Lower leg skin (tissue), 3 donors: ENCODE results near the gene DCHS1.

Experiments
- CTCF ChIP-seq, 3 donors: fragments of 450-650 bp; IDR thresholded peaks; one replicate each; pipeline ENCODE4 v1.5.1; 2016; ENCODE audit warnings: antibody characterized with exemption in 3 of 3, mild to moderate bottlenecking in 3 of 3, moderate library complexity in 2 of 3
- POLR2A ChIP-seq, 2 donors: fragments of 450-650 bp; IDR thresholded peaks; one replicate each; pipeline ENCODE4 v1.6.1; 2016 to 2017; ENCODE audit warnings: antibody characterized with exemption in 2 of 2, mild to moderate bottlenecking in 1 of 2, moderate library complexity in 1 of 2

- no peak for TF ChIP-seq CTCF (IDR thresholded peaks at IDR 0.05)
- no peak for TF ChIP-seq POLR2A (IDR thresholded peaks at IDR 0.05)
These were observed 67.6 kb downstream of the DCHS1 start for GRCh38 chr11:6588018-6588417.
